NCI-H774 (cell line): ENCODE measurements around the gene OR51B2.
"Not testable (repeated sequence)": the region's sequence is repeated elsewhere in the genome, so short reads cannot be mapped to it uniquely, and the experiment has no call there.

Source experiments
- DNase-seq: peaks from one replicate; lab custom pipeline; 2025; lab: John Stamatoyannopoulos, UW

The OR51B2 gene

GRCh38 chr11:5313326-5314023 lies 10.6 kb downstream of the OR51B2 start:
- not testable (repeated sequence) for DNase-seq

GRCh38 chr11:5310423-5310822 lies 13.7 kb downstream of the OR51B2 start:
- no peak for DNase-seq

GRCh38 chr11:5307256-5308019 lies 16.7 kb downstream of the OR51B2 start:
- DNase-seq: no peak

- DNase-seq: no peak
Observed at GRCh38 chr11:5304046-5304445, 20.1 kb downstream of the OR51B2 start.

GRCh38 chr11:5303626-5304025 lies 20.5 kb downstream of the OR51B2 start:
- no peak for DNase-seq

- DNase-seq: no peak
Observed at GRCh38 chr11:5301846-5302245, 22.3 kb downstream of the OR51B2 start, which contains the start of gene OR51B4. TSS of gene OR51B4 (minus strand) at chr11:5301946. CDS start at chr11:5301946, 0 bp downstream.

GRCh38 chr11:5300251-5300650 lies 23.8 kb downstream of the OR51B2 start:
- DNase-seq: no peak

GRCh38 chr11:5298451-5298850 lies 25.6 kb downstream of the OR51B2 start:
- no peak for DNase-seq

GRCh38 chr11:5297721-5298323 lies 26.3 kb downstream of the OR51B2 start:
- no peak for DNase-seq

GRCh38 chr11:5294342-5294995 lies 29.6 kb downstream of the OR51B2 start:
- DNase-seq: not testable (repeated sequence)

- DNase-seq: no peak
Observed at GRCh38 chr11:5293028-5293427, 31.1 kb downstream of the OR51B2 start.

GRCh38 chr11:5291207-5291838 lies 32.8 kb downstream of the OR51B2 start:
- DNase-seq: no peak

- DNase-seq: no peak
Observed at GRCh38 chr11:5290106-5290505, 34.0 kb downstream of the OR51B2 start.

GRCh38 chr11:5289696-5290095 lies 34.4 kb downstream of the OR51B2 start:
- no peak for DNase-seq

GRCh38 chr11:5288906-5289550 lies 35.1 kb downstream of the OR51B2 start:
- DNase-seq: no peak

GRCh38 chr11:5288108-5288905 lies 35.8 kb downstream of the OR51B2 start:
- DNase-seq: no peak

GRCh38 chr11:5286901-5287300 lies 37.2 kb downstream of the OR51B2 start:
- no peak for DNase-seq

- DNase-seq: no peak
Observed at GRCh38 chr11:5286351-5286750, 37.7 kb downstream of the OR51B2 start.

- DNase-seq: no peak
Observed at GRCh38 chr11:5285703-5286340, 38.3 kb downstream of the OR51B2 start.

GRCh38 chr11:5284637-5285036 lies 39.5 kb downstream of the OR51B2 start:
- no peak for DNase-seq
